Mesenchymal stem cell (in vitro differentiated cells and primary cell): ENCODE measurements around the gene ZC3H11A.
"Not testable (repeated sequence)": the region's sequence is repeated elsewhere in the genome, so short reads cannot be mapped to it uniquely, and the experiment has no call there.

ENCODE experiments used
- DNase-seq: peaks from one replicate; pipeline ENCODE4 v3.0.0-alpha.2; 2013
- H2AFZ ChIP-seq: one replicate; pipeline ENCODE4 v1.6.1; 2013; ENCODE audit warnings: low read depth, mild to moderate bottlenecking, control low read depth, inconsistent platforms, low read length, moderate library complexity
- H2AK5ac ChIP-seq: 2 replicates; pipeline ENCODE4 v1.6.1; 2013; ENCODE audit warnings: low read length, moderate library complexity, mild to moderate bottlenecking, inconsistent platforms; ENCODE audit not compliant: severe bottlenecking
- H2BK120ac ChIP-seq: one replicate; pipeline ENCODE4 v1.6.1; 2013; ENCODE audit warnings: low read depth, mild to moderate bottlenecking, inconsistent platforms, low read length, moderate library complexity
- H2BK12ac ChIP-seq, 2 experiments: one replicate each; pipeline ENCODE4 v1.6.1; 2013; ENCODE audit warnings: inconsistent platforms in 2 of 2, low read length in 2 of 2, mild to moderate bottlenecking in 2 of 2, moderate library complexity in 2 of 2, control low read depth in 1 of 2
- H2BK15ac ChIP-seq: one replicate; pipeline ENCODE4 v1.6.1; 2013; ENCODE audit warnings: mild to moderate bottlenecking, low read depth, inconsistent platforms; ENCODE audit not compliant: poor library complexity, severe bottlenecking
- H2BK5ac ChIP-seq: 2 replicates; pipeline ENCODE4 v1.6.1; 2013; ENCODE audit warnings: low read depth, mild to moderate bottlenecking, low read length, control low read depth, inconsistent platforms; ENCODE audit not compliant: poor library complexity, severe bottlenecking
- H3K14ac ChIP-seq, 2 experiments: one replicate each; pipeline ENCODE4 v1.6.1; 2013; ENCODE audit warnings: inconsistent platforms in 2 of 2, low read length in 2 of 2, control low read depth in 1 of 2, mild to moderate bottlenecking in 1 of 2, moderate library complexity in 1 of 2
- H3K18ac ChIP-seq, 2 experiments: one replicate each; pipeline ENCODE4 v1.6.1; 2013; ENCODE audit warnings: inconsistent platforms in 2 of 2, low read length in 2 of 2, control low read depth in 1 of 2, low read depth in 1 of 2, mild to moderate bottlenecking in 1 of 2
- H3K23ac ChIP-seq, 2 experiments: one replicate each; pipeline ENCODE4 v1.6.1; 2013; ENCODE audit warnings: inconsistent platforms in 2 of 2, low read length in 2 of 2, mild to moderate bottlenecking in 2 of 2, moderate library complexity in 2 of 2, control low read depth in 1 of 2
- H3K27ac ChIP-seq: 2 replicates; pipeline ENCODE4 v1.5.1; 2013; ENCODE audit warnings: mild to moderate bottlenecking, moderate library complexity, low read length, control low read depth, inconsistent platforms; ENCODE audit not compliant: poor library complexity, severe bottlenecking
- H3K27me3 ChIP-seq, 2 experiments: 2 replicates each; pipeline versions ENCODE4 v1.6.1 to v1.7.0; 2013; ENCODE audit warnings: low read length in 2 of 2, mild to moderate bottlenecking in 2 of 2, moderate library complexity in 2 of 2, control low read depth in 1 of 2, inconsistent platforms in 1 of 2; ENCODE audit not compliant: control insufficient read depth in 1 of 2, insufficient read depth in 1 of 2
- H3K36me3 ChIP-seq, 2 experiments: 2 replicates each; pipeline versions ENCODE4 v1.6.1 to v1.7.0; 2013; ENCODE audit warnings: low read length in 2 of 2, control low read depth in 1 of 2, inconsistent platforms in 1 of 2, low read depth in 1 of 2, mild to moderate bottlenecking in 1 of 2; ENCODE audit not compliant: insufficient read depth in 2 of 2, control insufficient read depth in 1 of 2
- H3K4ac ChIP-seq, 2 experiments: one replicate each; pipeline ENCODE4 v1.6.1; 2013; ENCODE audit warnings: inconsistent platforms in 2 of 2, low read length in 2 of 2, mild to moderate bottlenecking in 2 of 2, moderate library complexity in 2 of 2, control low read depth in 1 of 2, low read depth in 1 of 2
- H3K4me1 ChIP-seq: 2 replicates; pipeline ENCODE4 v1.6.1; 2013; ENCODE audit warnings: low read depth, low read length, control low read depth; ENCODE audit not compliant: control insufficient read depth, insufficient read depth
- H3K4me2 ChIP-seq: 2 replicates; pipeline ENCODE4 v1.6.1; 2013; ENCODE audit warnings: low read length, mild to moderate bottlenecking, inconsistent platforms; ENCODE audit not compliant: poor library complexity, severe bottlenecking
- H3K4me3 ChIP-seq, 2 experiments: 2 replicates each; pipeline versions ENCODE4 v1.5.1 to v1.7.0; 2013; ENCODE audit warnings: low read length in 2 of 2, mild to moderate bottlenecking in 2 of 2, control low read depth in 1 of 2, low read depth in 1 of 2; ENCODE audit not compliant: insufficient read depth in 1 of 2
- H3K79me1 ChIP-seq: replicated peaks from 2 replicates; pipeline ENCODE4 v1.6.1; 2013; ENCODE audit warnings: mild to moderate bottlenecking, control low read depth, low read length, inconsistent platforms; ENCODE audit not compliant: poor library complexity, severe bottlenecking
- H3K9ac ChIP-seq: 2 replicates; pipeline ENCODE4 v1.7.0; 2013; ENCODE audit warnings: mild to moderate bottlenecking, low read length, moderate library complexity
- H3K9me3 ChIP-seq: 2 replicates; pipeline ENCODE4 v1.7.0; 2013; ENCODE audit warnings: mild to moderate bottlenecking, low read length; ENCODE audit not compliant: control insufficient read depth
- H4K8ac ChIP-seq: one replicate; pipeline ENCODE4 v1.6.1; 2013; ENCODE audit warnings: inconsistent platforms, mild to moderate bottlenecking, low read length, moderate library complexity
- H4K91ac ChIP-seq: one replicate; pipeline ENCODE4 v1.6.1; 2013; ENCODE audit warnings: mild to moderate bottlenecking, low read length, inconsistent platforms
- WGBS: methylation state at CpG from one replicate; pipeline ENCODE4 v1.1.7; 2013; ENCODE audit warnings: mixed read lengths; 5-methylcytosine and 5-hydroxymethylcytosine counted together

The ZC3H11A gene

GRCh38 chr1:203826175-203826574 is 30.8 kb downstream of the ZC3H11A start:
- Histone ChIP-seq H2BK5ac (no peak overlapping the region), H3K4me1 (no peaks in the 10 kb centered on the region), H3K18ac (no peak overlapping the region), H4K8ac (no peak overlapping the region), H3K27ac (no peak overlapping the region), H3K9ac (no peak overlapping the region), H4K91ac (no peak overlapping the region), H3K27me3 (no peaks in the 10 kb centered on the region), H3K4me3 (no peak overlapping the region), H2AK5ac (no peak overlapping the region), H3K4ac (no peak overlapping the region), H3K79me1 (peaks cover 4% of the 10 kb centered on the region), H3K36me3 (peaks cover 23 to 87% of the 10 kb centered on the region in 2 experiments), H2BK120ac (no peak overlapping the region), H3K9me3 (no peaks in the 10 kb centered on the region), H2BK12ac (no peak overlapping the region), H3K14ac (no peak overlapping the region), H3K23ac (no peak overlapping the region), H2AFZ (no peak overlapping the region), H2BK15ac (no peak overlapping the region), H3K4me2 (no peak overlapping the region)
- no CpG with 5 or more reads among the region's 2 CpGs for WGBS
- DNase-seq, result no peak

GRCh38 chr1:203828002-203828401 is 32.6 kb downstream of the ZC3H11A start:
- Histone ChIP-seq H3K4me3 (no peak overlapping the region), H4K8ac (no peak overlapping the region), H2BK120ac (no peak overlapping the region), H3K27me3 (no peaks in the 10 kb centered on the region), H3K9ac (no peak overlapping the region), H3K14ac (no peak overlapping the region), H3K18ac (no peak overlapping the region), H3K4me2 (no peak overlapping the region), H3K23ac (no peak overlapping the region), H3K9me3 (no peaks in the 10 kb centered on the region), H4K91ac (no peak overlapping the region), H3K4ac (no peak overlapping the region), H2BK12ac (no peak overlapping the region), H2BK15ac (no peak overlapping the region), H3K27ac (no peak overlapping the region), H3K36me3 (peaks cover 22 to 88% of the 10 kb centered on the region in 2 experiments), H2AFZ (no peak overlapping the region), H2AK5ac (no peak overlapping the region), H3K79me1 (peaks cover 6% of the 10 kb centered on the region), H3K4me1 (no peaks in the 10 kb centered on the region), H2BK5ac (no peak overlapping the region)
- no peak for DNase-seq
- over 99% methylated on average over 4 of the region's 5 CpGs for WGBS

GRCh38 chr1:203828503-203828902 is 33.1 kb downstream of the ZC3H11A start:
- Histone ChIP-seq H3K23ac (no peak overlapping the region), H2BK5ac (no peak overlapping the region), H2AFZ (no peak overlapping the region), H3K4me1 (no peaks in the 10 kb centered on the region), H3K9me3 (no peaks in the 10 kb centered on the region), H3K9ac (peak overlapping the region; percentile 63), H2AK5ac (no peak overlapping the region), H3K27ac (no peak overlapping the region), H2BK120ac (no peak overlapping the region), H3K4me3 (no peak overlapping the region), H2BK15ac (no peak overlapping the region), H4K91ac (no peak overlapping the region), H3K14ac (no peak overlapping the region), H3K4ac (no peak overlapping the region), H3K79me1 (peaks cover 6% of the 10 kb centered on the region), H3K27me3 (no peaks in the 10 kb centered on the region), H2BK12ac (no peak overlapping the region), H3K18ac (no peak overlapping the region), H4K8ac (no peak overlapping the region), H3K4me2 (no peak overlapping the region), H3K36me3 (peaks cover 22 to 85% of the 10 kb centered on the region in 2 experiments)
- no peak for DNase-seq
- WGBS, result no CpG with 5 or more reads among the region's 1 CpG

- not testable (repeated sequence) for H3K79me1 ChIP-seq
Observed at GRCh38 chr1:203829247-203829646, 33.8 kb downstream of the ZC3H11A start.

More at GRCh38 chr1:203829247-203829646, 33.8 kb downstream of the ZC3H11A start:
- H3K4ac ChIP-seq, H3K23ac ChIP-seq, H3K27ac ChIP-seq, H3K27me3 ChIP-seq, H2AFZ ChIP-seq, H2BK120ac ChIP-seq, H3K4me2 ChIP-seq, H2BK5ac ChIP-seq, H3K4me1 ChIP-seq, H4K91ac ChIP-seq, DNase-seq, H2BK12ac ChIP-seq, H3K14ac ChIP-seq, H3K9me3 ChIP-seq, H4K8ac ChIP-seq, H2BK15ac ChIP-seq, H2AK5ac ChIP-seq, H3K18ac ChIP-seq: not testable (repeated sequence)
- peaks cover 24 to 86% of the 10 kb centered on the region in 2 experiments for H3K36me3 ChIP-seq
- WGBS, result 99% methylated on average over 4 of the region's 5 CpGs
- peak overlapping the region in 1 of 2 experiments; percentile 27 for H3K4me3 ChIP-seq
- H3K9ac ChIP-seq, result peak overlapping the region; percentile 63
